ENCODE data around the gene ASCL3.

DNA sequence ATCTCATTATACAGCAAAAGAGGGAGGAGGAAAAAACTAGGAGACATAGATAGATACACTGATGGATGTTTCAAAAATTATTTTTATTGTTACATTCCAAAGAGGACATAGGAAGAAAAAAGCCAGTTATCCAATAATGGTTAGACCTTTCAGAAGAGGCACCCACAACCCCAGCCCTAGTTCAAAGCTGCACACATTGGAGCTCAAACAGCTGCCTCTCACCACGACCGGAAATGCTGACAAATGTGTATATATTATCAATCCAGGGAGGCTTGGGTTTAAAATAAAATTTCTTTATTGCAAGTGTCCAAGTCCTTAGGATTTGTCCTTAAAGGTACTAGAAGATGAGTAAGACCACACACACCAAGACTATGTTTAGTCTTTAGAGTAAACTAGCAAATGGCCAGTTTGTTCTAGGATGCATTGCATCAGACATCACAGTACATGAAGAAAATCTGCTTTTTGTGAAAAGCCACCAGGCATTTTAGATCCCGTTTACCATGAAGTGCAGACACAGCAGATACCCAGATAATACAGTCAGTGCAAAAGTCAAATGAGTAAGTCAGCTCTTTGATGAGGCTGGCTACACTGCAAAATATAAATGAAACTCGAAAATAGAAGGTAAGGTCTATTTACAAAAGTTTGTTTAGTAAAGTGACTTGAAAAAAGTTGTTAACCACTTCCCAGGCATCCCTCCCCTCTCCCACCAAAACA is 4.6 kb upstream of the ASCL3 start:
- no peak for TF ChIP-seq POLR2A (IDR thresholded peaks at IDR 0.05)
- TF ChIP-seq, protein P1, sequence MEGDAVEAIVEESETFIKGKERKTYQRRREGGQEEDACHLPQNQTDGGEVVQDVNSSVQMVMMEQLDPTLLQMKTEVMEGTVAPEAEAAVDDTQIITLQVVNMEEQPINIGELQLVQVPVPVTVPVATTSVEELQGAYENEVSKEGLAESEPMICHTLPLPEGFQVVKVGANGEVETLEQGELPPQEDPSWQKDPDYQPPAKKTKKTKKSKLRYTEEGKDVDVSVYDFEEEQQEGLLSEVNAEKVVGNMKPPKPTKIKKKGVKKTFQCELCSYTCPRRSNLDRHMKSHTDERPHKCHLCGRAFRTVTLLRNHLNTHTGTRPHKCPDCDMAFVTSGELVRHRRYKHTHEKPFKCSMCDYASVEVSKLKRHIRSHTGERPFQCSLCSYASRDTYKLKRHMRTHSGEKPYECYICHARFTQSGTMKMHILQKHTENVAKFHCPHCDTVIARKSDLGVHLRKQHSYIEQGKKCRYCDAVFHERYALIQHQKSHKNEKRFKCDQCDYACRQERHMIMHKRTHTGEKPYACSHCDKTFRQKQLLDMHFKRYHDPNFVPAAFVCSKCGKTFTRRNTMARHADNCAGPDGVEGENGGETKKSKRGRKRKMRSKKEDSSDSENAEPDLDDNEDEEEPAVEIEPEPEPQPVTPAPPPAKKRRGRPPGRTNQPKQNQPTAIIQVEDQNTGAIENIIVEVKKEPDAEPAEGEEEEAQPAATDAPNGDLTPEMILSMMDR (IDR thresholded peaks at IDR 0.05): no peak
- no peak for TF ChIP-seq POLR2AphosphoS5 (IDR thresholded peaks at IDR 0.05)
